Measurements from ENCODE around the gene NFATC3. TPM values are rescaled to one million over a fixed set of nuclear protein-coding genes. Genes with fewer than 3 reads are reported as not detected.

The NFATC3 gene
- total RNA-seq, 2 donors from 2014 or later: 24.5 to 45.0 TPM

- Histone ChIP-seq H3K4me1 (peaks cover 0 to 46% of the 10 kb centered on the region in 2 donors), H3K36me3 (no peaks in the 10 kb centered on the region), H3K27ac (no peak overlapping the region), H3K9me3 (no peaks in the 10 kb centered on the region), H3K27me3 (no peaks in the 10 kb centered on the region), H3K4me3 (no peak overlapping the region)
- peak; percentile 40 to 60 for TF ChIP-seq CTCF (IDR thresholded peaks at IDR 0.05)
- DNase-seq (ENCODE audit: low spot score): no peak
Observed at GRCh38 chr16:68093816-68094613, 8.8 kb downstream of the NFATC3 start.

- Histone ChIP-seq H3K36me3 (no peaks in the 10 kb centered on the region), H3K4me1 (peaks cover 0 to 44% of the 10 kb centered on the region in 2 donors), H3K4me3 (no peak overlapping the region), H3K9me3 (no peaks in the 10 kb centered on the region), H3K27ac (no peak overlapping the region), H3K27me3 (no peaks in the 10 kb centered on the region)
- no peak for DNase-seq (ENCODE audit: low spot score)
- TF ChIP-seq CTCF (IDR thresholded peaks at IDR 0.05): no peak
Observed at GRCh38 chr16:68094614-68094934, 9.4 kb downstream of the NFATC3 start.

- no peak for DNase-seq (ENCODE audit: low spot score)
- Histone ChIP-seq H3K27ac (no peak overlapping the region), H3K36me3 (no peaks in the 10 kb centered on the region), H3K9me3 (no peaks in the 10 kb centered on the region), H3K27me3 (no peaks in the 10 kb centered on the region), H3K4me1 (peaks cover 0 to 33% of the 10 kb centered on the region in 2 donors), H3K4me3 (no peak overlapping the region)
- TF ChIP-seq CTCF (IDR thresholded peaks at IDR 0.05): no peak
Observed at GRCh38 chr16:68096491-68096890, 11.3 kb downstream of the NFATC3 start.

GRCh38 chr16:68097088-68097487 lies 11.9 kb downstream of the NFATC3 start:
- DNase-seq (ENCODE audit: low spot score): no peak
- H3K4me1 ChIP-seq: peaks cover 0 to 27% of the 10 kb centered on the region in 2 donors
- TF ChIP-seq CTCF (IDR thresholded peaks at IDR 0.05): no peak
- no peaks in the 10 kb centered on the region for H3K9me3 ChIP-seq
- H3K27ac ChIP-seq: no peak overlapping the region
- H3K36me3 ChIP-seq: no peaks in the 10 kb centered on the region
- H3K4me3 ChIP-seq: no peak overlapping the region
- H3K27me3 ChIP-seq: no peaks in the 10 kb centered on the region

GRCh38 chr16:68097895-68098294 lies 12.7 kb downstream of the NFATC3 start:
- Histone ChIP-seq H3K27ac (no peak overlapping the region), H3K9me3 (no peaks in the 10 kb centered on the region), H3K4me3 (no peak overlapping the region), H3K36me3 (no peaks in the 10 kb centered on the region), H3K4me1 (peaks cover 0 to 21% of the 10 kb centered on the region in 2 donors), H3K27me3 (no peaks in the 10 kb centered on the region)
- no peak for TF ChIP-seq CTCF (IDR thresholded peaks at IDR 0.05)
- no peak for DNase-seq (ENCODE audit: low spot score)

- Histone ChIP-seq H3K27me3 (no peaks in the 10 kb centered on the region), H3K27ac (no peak overlapping the region), H3K36me3 (no peaks in the 10 kb centered on the region), H3K4me3 (no peak overlapping the region), H3K9me3 (no peaks in the 10 kb centered on the region), H3K4me1 (peaks cover 0 to 8% of the 10 kb centered on the region in 2 donors)
- DNase-seq (ENCODE audit: low spot score): no peak
- TF ChIP-seq CTCF (IDR thresholded peaks at IDR 0.05): no peak
Observed at GRCh38 chr16:68100488-68100887, 15.3 kb downstream of the NFATC3 start.
